Stomach (tissue), 9 donors: Measurements from ENCODE around the gene FCER1G. TPM values are rescaled to one million over a fixed set of nuclear protein-coding genes. Genes with fewer than 3 reads are reported as not detected.

Experiments used
- DNase-seq, 2 donors: peaks; one replicate each; pipeline versions ENCODE4 v3.0.0 to v3.0.0-alpha.2; 2013 to 2019
- H3K27ac ChIP-seq, 5 donors: fragments of 200-600 bp in 4 of 5; sonication (generic) in 4 of 5; one replicate each; pipeline ENCODE4 v1.5.1; 2013 to 2019; ENCODE audit warnings: mild to moderate bottlenecking in 1 of 5, moderate library complexity in 1 of 5
- H3K27me3 ChIP-seq, 3 donors: fragments of 200-600 bp; sonication (generic); one replicate each; pipeline ENCODE4 v1.5.1; 2017 to 2019; ENCODE audit warnings: mixed run types in 1 of 3
- H3K36me3 ChIP-seq, 4 donors: fragments of 200-600 bp; sonication (generic); 1 replicate in 3 of 4; 2 replicates in 1 of 4; pipeline ENCODE4 v1.5.1; 2016 to 2019
- H3K4me1 ChIP-seq, 4 donors: fragments of 200-600 bp; sonication (generic); one replicate each; pipeline ENCODE4 v1.5.1; 2016 to 2019
- H3K4me3 ChIP-seq, 4 donors: fragments of 200-600 bp; sonication (generic) in 3 of 4; one replicate each; pipeline ENCODE4 v1.5.1; 2016 to 2019; ENCODE audit warnings: mild to moderate bottlenecking in 1 of 4
- H3K9me3 ChIP-seq, 4 donors: fragments of 200-600 bp; sonication (generic); one replicate each; pipeline ENCODE4 v1.5.1; 2016 to 2019
- CTCF ChIP-seq, 7 experiments: fragments of 450-650 bp in 4 of 7; fragments of 200-600 bp in 3 of 7; sonication (generic) in 3 of 7; IDR thresholded peaks; one replicate each; pipeline ENCODE4 v1.5.1; 2016 to 2019; ENCODE audit warnings: antibody characterized with exemption in 7 of 7, control low read depth in 2 of 7, mild to moderate bottlenecking in 1 of 7
- EP300 ChIP-seq: sonication (generic); formaldehyde crosslinking; IDR thresholded peaks from one replicate; pipeline ENCODE4 v1.6.1; 2017; ENCODE audit warnings: antibody characterized with exemption
- POLR2A ChIP-seq, 4 donors: fragments of 450-650 bp; IDR thresholded peaks; one replicate each; pipeline ENCODE4 v1.6.1; 2016; ENCODE audit warnings: antibody characterized with exemption in 4 of 4, control low read depth in 2 of 4, mild to moderate bottlenecking in 1 of 4, moderate library complexity in 1 of 4
- POLR2AphosphoS5 ChIP-seq, 3 donors: sonication (generic); formaldehyde crosslinking; IDR thresholded peaks; one replicate each; pipeline ENCODE4 v1.6.1; 2016; ENCODE audit warnings: antibody characterized with exemption in 3 of 3
- WGBS, 5 donors: extraction: QIAGEN DNeasy Blood & Tissue Kit in 3 of 5; methylation state at CpG; one replicate each; pipeline versions ENCODE4 v1.1.5 to v1.1.7; 2013 to 2018; 5-methylcytosine and 5-hydroxymethylcytosine counted together
- intact Hi-C: fragments of 100-400 bp; cut with DNase I; formaldehyde crosslinking; loops from one replicate; pipeline ENCODE4 v1.15.1; 2023; ENCODE audit warnings: low total_unique reads
- polyA plus RNA-seq, 3 donors: library from polyadenylated mRNA; stranded (reverse); fragments of 200-250 nt; gene quantifications; one replicate each; pipeline ENCODE4 v1.2.3, GENCODE V29; 2013
- total RNA-seq, 5 donors: library from RNA; depleted of rRNA; stranded (reverse); fragments of >200 nt; gene quantifications; one replicate each; pipeline versions ENCODE4 v1.1.0 to v1.2.3, GENCODE V29; 2014 to 2016
- donor health status: healthy with polysubstance abuse.
- donor health status: Bipolar disorder and iron deficiency.
- donor health status: healthy.

FCER1G gene
- total and polyA plus RNA-seq, 8 donors = 1.4 to 101 (median 27.0) TPM; not detected in 1

- Histone ChIP-seq H3K4me1 (peaks cover 6 to 83% (median 51%) of the 10 kb centered on the region in 4 donors), H3K4me3 (peak overlapping the region in 2 of 4 donors; percentile 55 to 56), H3K27me3 (peaks cover 0 to 8% (median 0%) of the 10 kb centered on the region in 3 donors), H3K36me3 (peaks cover 0 to 34% (median 20%) of the 10 kb centered on the region in 4 donors), H3K9me3 (no peaks in the 10 kb centered on the region), H3K27ac (peak overlapping the region in 2 of 5 donors; percentile 0 to 98)
- no peak for DNase-seq
- WGBS, 5 donors = 78 to 85% (median 79%) methylated on average over 4 of the region's 4 CpGs
- intact Hi-C loops = no loop called here
- TF ChIP-seq EP300 (no peak), POLR2AphosphoS5 (IDR thresholded peaks at IDR 0.05) (no peak), CTCF (IDR thresholded peaks at IDR 0.05) (no peak), POLR2A (IDR thresholded peaks at IDR 0.05) (no peak)
These were observed 19.9 kb upstream of the FCER1G start for GRCh38 chr1:161195171-161195570.

GRCh38 chr1:161196111-161196510 is 19.0 kb upstream of the FCER1G start:
- Histone ChIP-seq H3K27ac (peak overlapping the region in 3 of 5 donors; percentile 95 to 98 (median 96)), H3K4me1 (peaks cover 14 to 93% (median 61%) of the 10 kb centered on the region in 4 donors), H3K4me3 (peak overlapping the region in 3 of 4 donors; percentile 45 to 56 (median 55)), H3K9me3 (no peaks in the 10 kb centered on the region), H3K27me3 (peaks cover 0 to 8% (median 0%) of the 10 kb centered on the region in 3 donors), H3K36me3 (peaks cover 0 to 28% (median 16%) of the 10 kb centered on the region in 4 donors)
- 91 to 99% (median 98%) methylated on average over 7 of the region's 7 CpGs for WGBS, 5 donors
- DNase-seq = no peak
- TF ChIP-seq EP300 (no peak), POLR2A (IDR thresholded peaks at IDR 0.05) (no peak), CTCF (IDR thresholded peaks at IDR 0.05) (no peak), POLR2AphosphoS5 (IDR thresholded peaks at IDR 0.05) (no peak)
- intact Hi-C loops = no loop called here

- intact Hi-C loops = no loop called here
- Histone ChIP-seq H3K4me3 (peak overlapping the region; percentile 33 to 56 (median 50)), H3K4me1 (peaks cover 20 to 99% (median 67%) of the 10 kb centered on the region in 4 donors)
These were observed 18.3 kb upstream of the FCER1G start for GRCh38 chr1:161196521-161197451.

More at GRCh38 chr1:161196521-161197451, 18.3 kb upstream of the FCER1G start:
- H3K27ac ChIP-seq = peak overlapping the region in 4 of 5 donors; percentile 95 to 98 (median 96)
- peaks cover 0 to 8% (median 0%) of the 10 kb centered on the region in 3 donors for H3K27me3 ChIP-seq
- TF ChIP-seq CTCF (IDR thresholded peaks at IDR 0.05) (no peak), EP300 (no peak), POLR2AphosphoS5 (IDR thresholded peaks at IDR 0.05) (no peak), POLR2A (IDR thresholded peaks at IDR 0.05) (no peak)
- DNase-seq = peak in 1 of 2 donors; percentile 90
- WGBS, 5 donors = 62 to 81% (median 76%) methylated on average over 20 to 27 of the region's 27 CpGs
- H3K9me3 ChIP-seq = no peaks in the 10 kb centered on the region
- peaks cover 0 to 21% (median 10%) of the 10 kb centered on the region in 4 donors for H3K36me3 ChIP-seq
